ENCODE results near the gene DAD1. TPM values are rescaled to one million over a fixed set of nuclear protein-coding genes. Genes with fewer than 3 reads are reported as not detected.

Gene DAD1
- total and polyA plus RNA-seq, 2 of the 8 experiments (the other 6 are each of a cell fraction or from before 2014, with no cell fraction given), result 131 to 440 TPM

DNA sequence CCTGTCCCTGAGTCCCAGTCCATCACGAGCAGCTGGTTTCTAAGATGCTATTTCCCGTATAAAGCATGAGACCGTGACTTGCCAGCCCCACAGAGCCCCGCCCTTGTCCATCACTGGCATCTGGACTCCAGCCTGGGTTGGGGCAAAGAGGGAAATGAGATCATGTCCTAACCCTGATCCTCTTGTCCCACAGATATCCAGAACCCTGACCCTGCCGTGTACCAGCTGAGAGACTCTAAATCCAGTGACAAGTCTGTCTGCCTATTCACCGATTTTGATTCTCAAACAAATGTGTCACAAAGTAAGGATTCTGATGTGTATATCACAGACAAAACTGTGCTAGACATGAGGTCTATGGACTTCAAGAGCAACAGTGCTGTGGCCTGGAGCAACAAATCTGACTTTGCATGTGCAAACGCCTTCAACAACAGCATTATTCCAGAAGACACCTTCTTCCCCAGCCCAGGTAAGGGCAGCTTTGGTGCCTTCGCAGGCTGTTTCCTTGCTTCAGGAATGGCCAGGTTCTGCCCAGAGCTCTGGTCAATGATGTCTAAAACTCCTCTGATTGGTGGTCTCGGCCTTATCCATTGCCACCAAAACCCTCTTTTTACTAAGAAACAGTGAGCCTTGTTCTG, 41.6 kb downstream of the DAD1 start:
- CTCF ChIA-PET (ENCODE audit: partially characterized antibody), result interaction anchor here (0.7 to 3.5 kb wide), 10 partner anchors 9 to 162 kb away, joined by 3 to 20 read pairs (median 4); no protein-coding TSS in a partner anchor
- no peak overlapping the region for H3K27ac ChIP-seq (ENCODE audit: low read depth, low read length)
- TF ChIP-seq TAF1 (IDR thresholded peaks at IDR 0.05; ENCODE audit: low read depth, low read length) (no peak), SIRT6 (IDR thresholded peaks at IDR 0.05; ENCODE audit: low read length) (no peak), ZNF274 (IDR thresholded peaks at IDR 0.05; ENCODE audit: borderline replicate concordance, extremely low read depth, low read length) (no peak), ASH2L (IDR thresholded peaks at IDR 0.05; ENCODE audit: low read length) (no peak), RXRA (IDR thresholded peaks at IDR 0.05; ENCODE audit: insufficient read depth, low read depth, low read length) (no peak), CBX5 (IDR thresholded peaks at IDR 0.05; ENCODE audit: low read depth, low read length) (no peak), ATF2 (IDR thresholded peaks at IDR 0.05; ENCODE audit: low read length) (no peak), CHD2 (IDR thresholded peaks at IDR 0.05; ENCODE audit: low read length) (no peak), SAP30 (IDR thresholded peaks at IDR 0.05; ENCODE audit: insufficient read depth, insufficient replicate concordance, low read length) (no peak), PHF8 (conservative IDR thresholded peaks at IDR 0.05; ENCODE audit: low read depth, low read length) (no peak), POU5F1 (IDR thresholded peaks at IDR 0.05; ENCODE audit: low read depth, low read length) (no peak)

More for the DNA sequence above, 41.6 kb downstream of the DAD1 start:
- no peak overlapping the region for H2BK15ac ChIP-seq (ENCODE audit: low read length)
- 92% methylated on average over 9 of the region's 9 CpGs; no CpG with 5 or more reads in 1 of the 2 experiments for WGBS, 2 experiments (ENCODE audit: extremely low coverage in 1 of 2, insufficient coverage in 1 of 2, insufficient read length in 1 of 2, insufficient replicate concordance in 2 of 2, low coverage in 1 of 2, low lambda C conversion rate in 2 of 2, missing lambda C conversion rate in 1 of 2)
- no peak overlapping the region for H3K14ac ChIP-seq (ENCODE audit: insufficient read length)
- no peak overlapping the region; the same call in 1 of the 2 replicates for H3K18ac ChIP-seq (ENCODE audit: extremely low read depth, low read length)
- no peak overlapping the region for H2AFZ ChIP-seq (ENCODE audit: low read length)
- no peak overlapping the region for H3K56ac ChIP-seq (replicated peaks; ENCODE audit: insufficient read length, low read depth, low read length)
- peak overlapping the region; percentile 92 for H4K91ac ChIP-seq (replicated peaks; ENCODE audit: insufficient read length, low read length)
- H3K4me2 ChIP-seq (ENCODE audit: insufficient read depth in 1 of 2, low read depth in 2 of 2, low read length in 2 of 2), result no peak overlapping the region
- peak overlapping the region; percentile 58 for H2BK120ac ChIP-seq (replicated peaks; ENCODE audit: low read depth, low read length)
- H4K20me1 ChIP-seq (replicated peaks in 1 of 2; ENCODE audit: control insufficient read depth in 1 of 2, insufficient read depth in 2 of 2, low read length in 2 of 2), result no peaks in the 10 kb centered on the region
- peak overlapping the region; percentile 81; the same call in 1 of the 2 replicates for H2BK20ac ChIP-seq (ENCODE audit: low read length)
- H3K9ac ChIP-seq (replicated peaks in 1 of 4; ENCODE audit: extremely low read depth in 1 of 4, low read depth in 3 of 4, low read length in 3 of 4), result no peak overlapping the region
- POLR2A ChIA-PET (ENCODE audit: partially characterized antibody), result interaction anchor here (1.2 to 2.0 kb wide), 2 partner anchors 9 to 21 kb away, joined by 3 to 4 read pairs; no protein-coding TSS in a partner anchor
- no peaks in the 10 kb centered on the region for H3K79me2 ChIP-seq (ENCODE audit: control insufficient read depth in 1 of 2, insufficient read depth in 2 of 2, low read length in 2 of 2)
- H3K79me1 ChIP-seq (ENCODE audit: low read depth, low read length), result no peaks in the 10 kb centered on the region
- H2BK12ac ChIP-seq (ENCODE audit: low read depth, low read length), result peak overlapping the region; percentile 3; the same call in 1 of the 2 replicates
- no peaks in the 10 kb centered on the region for H3K23me2 ChIP-seq (ENCODE audit: low read depth, low read length)
- H2AK5ac ChIP-seq (ENCODE audit: low read depth, low read length), result 0 out of 2 replicates have a peak overlapping the region, but pooled peaks have one; percentile 10
- H3K4ac ChIP-seq (replicated peaks; ENCODE audit: insufficient read length, low read depth, low read length), result no peak overlapping the region
- H3K4me1 ChIP-seq (replicated peaks in 1 of 4; ENCODE audit: control insufficient read depth in 3 of 4, insufficient read depth in 4 of 4, low read length in 3 of 4), result peaks cover 11 to 21% (median 14%) of the 10 kb centered on the region in 4 experiments
- H2BK5ac ChIP-seq (ENCODE audit: low read depth, low read length), result peak overlapping the region; percentile 87; the same call in 1 of the 2 replicates
- no peaks in the 10 kb centered on the region for H3K9me3 ChIP-seq (ENCODE audit: insufficient read depth in 2 of 2, low read depth in 1 of 2, low read length in 1 of 2)
- no peak overlapping the region for H3K23ac ChIP-seq (ENCODE audit: insufficient read length)
- H4K8ac ChIP-seq (ENCODE audit: extremely low read depth, insufficient read depth, low read length), result no peak overlapping the region
- no peak overlapping the region for H3K4me3 ChIP-seq (ENCODE audit: extremely low read depth in 1 of 4, insufficient read depth in 2 of 4, low read depth in 3 of 4, low read length in 4 of 4)
- H3K27me3 ChIP-seq (replicated peaks in 1 of 4; ENCODE audit: control insufficient read depth in 3 of 4, extremely low read depth in 1 of 4, insufficient read depth in 3 of 4, low read length in 3 of 4), result peaks cover 0 to 2% (median 0%) of the 10 kb centered on the region in 4 experiments; a peak in 2 of 7 replicates
- FAIRE-seq, result no peak
- no peak for DNase-seq (ENCODE audit: low read depth in 1 of 2, low spot score in 2 of 2)
- no peaks in the 10 kb centered on the region for H3K36me3 ChIP-seq (ENCODE audit: control insufficient read depth in 2 of 4, insufficient read depth in 4 of 4, low read length in 3 of 4)
- no peak overlapping the region for H4K5ac ChIP-seq (ENCODE audit: insufficient read length, low read depth, low read length)
